Ascending aorta (tissue), 2 donors: ENCODE results near the gene CTDSP1. TPM values are rescaled to one million over a fixed set of nuclear protein-coding genes. Genes with fewer than 3 reads are reported as not detected.

Source experiments
- DNase-seq, 2 donors: peaks; one replicate each; pipeline ENCODE4 v3.0.0-alpha.2; 2019; ENCODE audit warnings: low spot score in 2 of 2
- H3K27ac ChIP-seq, 2 donors: fragments of 200-600 bp; sonication (generic); one replicate each; pipeline ENCODE4 v1.5.1; 2016 to 2017; ENCODE audit warnings: mild to moderate bottlenecking in 1 of 2
- H3K27me3 ChIP-seq: fragments of 200-600 bp; sonication (generic); one replicate; pipeline ENCODE4 v1.5.1; 2017
- H3K36me3 ChIP-seq, 2 donors: fragments of 200-600 bp; sonication (generic); one replicate each; pipeline ENCODE4 v1.5.1; 2016
- H3K4me1 ChIP-seq, 2 donors: fragments of 200-600 bp; sonication (generic); one replicate each; pipeline ENCODE4 v1.5.1; 2016 to 2017; ENCODE audit warnings: mild to moderate bottlenecking in 1 of 2
- H3K4me3 ChIP-seq, 2 donors: fragments of 200-600 bp; sonication (generic); one replicate each; pipeline ENCODE4 v1.5.1; 2016 to 2017; ENCODE audit warnings: mild to moderate bottlenecking in 1 of 2
- H3K9me3 ChIP-seq, 2 donors: fragments of 200-600 bp; sonication (generic); one replicate each; pipeline ENCODE4 v1.5.1; 2016
- intact Hi-C: fragments of 100-400 bp; cut with DNase I; formaldehyde crosslinking; loops from one replicate; pipeline ENCODE4 v1.15.1; 2023
- total RNA-seq: library from RNA; depleted of rRNA; stranded (reverse); fragments of >200 nt; gene quantifications from one replicate; pipeline ENCODE4 v1.1.0, GENCODE V29; 2016
- TF ChIP-seq, protein P1 (sequence below), 3 experiments: fragments of 200-600 bp in 2 of 3; fragments of 450-650 bp in 1 of 3; sonication (generic) in 2 of 3; IDR thresholded peaks; one replicate each; pipeline ENCODE4 v1.5.1; 2016 to 2019; ENCODE audit warnings: antibody characterized with exemption in 3 of 3, mild to moderate bottlenecking in 1 of 3, moderate library complexity in 1 of 3

Gene CTDSP1
- total RNA-seq, 1 donor from 2014 or later: 144 TPM

DNA sequence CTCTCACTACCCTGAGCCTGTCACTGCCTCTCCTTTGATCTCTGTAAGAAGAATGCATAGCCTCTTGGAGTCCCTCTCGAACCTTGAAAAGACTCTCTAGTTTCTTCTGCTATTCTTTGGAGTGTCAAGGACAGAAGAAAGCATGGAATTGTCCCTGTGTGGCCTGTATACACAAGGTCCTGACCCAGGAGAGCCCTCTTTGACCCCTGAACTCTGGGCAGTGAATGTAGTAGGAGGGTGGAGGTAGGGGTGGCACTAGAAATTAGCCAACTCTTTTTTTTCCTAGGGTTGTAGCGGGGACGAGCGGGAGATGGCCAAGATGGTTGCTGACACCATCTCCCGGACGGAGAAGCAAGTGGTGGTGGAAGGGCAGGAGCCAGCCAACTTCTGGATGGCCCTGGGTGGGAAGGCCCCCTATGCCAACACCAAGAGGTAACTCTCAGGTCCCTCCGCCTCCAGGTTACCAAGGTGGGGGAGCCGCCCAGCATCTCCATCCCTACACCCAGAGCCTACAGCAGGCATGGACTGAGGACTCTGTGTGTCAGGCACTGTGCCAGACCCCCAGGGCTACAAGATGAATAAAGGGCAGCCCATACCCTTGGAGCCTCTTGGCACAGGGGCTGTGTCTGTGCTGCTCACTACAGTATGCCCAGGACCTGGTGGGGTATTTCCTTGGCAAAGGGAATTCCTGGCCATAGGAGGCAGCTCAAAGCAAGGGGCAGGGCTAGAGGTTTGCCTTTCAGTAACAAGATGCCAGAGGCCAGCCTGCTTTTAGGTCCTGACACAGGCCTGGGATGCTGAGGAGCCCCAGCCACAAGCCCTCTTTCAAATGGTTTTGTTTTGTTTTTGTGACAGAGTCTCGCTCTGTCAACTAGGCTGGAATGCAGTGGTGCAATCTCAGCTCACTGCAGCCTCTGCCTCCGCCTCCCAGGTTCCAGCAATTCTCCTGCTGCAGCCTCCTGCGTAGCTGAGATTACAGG is 35.6 kb downstream of the CTDSP1 start:
- Histone ChIP-seq H3K36me3 (no peaks in the 10 kb centered on the region), H3K27me3 (no peaks in the 10 kb centered on the region), H3K9me3 (no peaks in the 10 kb centered on the region), H3K27ac (no peak overlapping the region), H3K4me1 (no peaks in the 10 kb centered on the region), H3K4me3 (no peak overlapping the region)
- TF ChIP-seq, protein P1, sequence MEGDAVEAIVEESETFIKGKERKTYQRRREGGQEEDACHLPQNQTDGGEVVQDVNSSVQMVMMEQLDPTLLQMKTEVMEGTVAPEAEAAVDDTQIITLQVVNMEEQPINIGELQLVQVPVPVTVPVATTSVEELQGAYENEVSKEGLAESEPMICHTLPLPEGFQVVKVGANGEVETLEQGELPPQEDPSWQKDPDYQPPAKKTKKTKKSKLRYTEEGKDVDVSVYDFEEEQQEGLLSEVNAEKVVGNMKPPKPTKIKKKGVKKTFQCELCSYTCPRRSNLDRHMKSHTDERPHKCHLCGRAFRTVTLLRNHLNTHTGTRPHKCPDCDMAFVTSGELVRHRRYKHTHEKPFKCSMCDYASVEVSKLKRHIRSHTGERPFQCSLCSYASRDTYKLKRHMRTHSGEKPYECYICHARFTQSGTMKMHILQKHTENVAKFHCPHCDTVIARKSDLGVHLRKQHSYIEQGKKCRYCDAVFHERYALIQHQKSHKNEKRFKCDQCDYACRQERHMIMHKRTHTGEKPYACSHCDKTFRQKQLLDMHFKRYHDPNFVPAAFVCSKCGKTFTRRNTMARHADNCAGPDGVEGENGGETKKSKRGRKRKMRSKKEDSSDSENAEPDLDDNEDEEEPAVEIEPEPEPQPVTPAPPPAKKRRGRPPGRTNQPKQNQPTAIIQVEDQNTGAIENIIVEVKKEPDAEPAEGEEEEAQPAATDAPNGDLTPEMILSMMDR (IDR thresholded peaks at IDR 0.05): no peak
- DNase-seq: peak in 1 of 2 donors; percentile 42
- intact Hi-C loops: no loop called here

- no peaks in the 10 kb centered on the region for H3K36me3 ChIP-seq
- intact Hi-C loops: no loop called here
- DNase-seq: peak in 1 of 2 donors; percentile 51
Observed at GRCh38 chr2:218436992-218437391, 37.3 kb downstream of the CTDSP1 start.

DNA sequence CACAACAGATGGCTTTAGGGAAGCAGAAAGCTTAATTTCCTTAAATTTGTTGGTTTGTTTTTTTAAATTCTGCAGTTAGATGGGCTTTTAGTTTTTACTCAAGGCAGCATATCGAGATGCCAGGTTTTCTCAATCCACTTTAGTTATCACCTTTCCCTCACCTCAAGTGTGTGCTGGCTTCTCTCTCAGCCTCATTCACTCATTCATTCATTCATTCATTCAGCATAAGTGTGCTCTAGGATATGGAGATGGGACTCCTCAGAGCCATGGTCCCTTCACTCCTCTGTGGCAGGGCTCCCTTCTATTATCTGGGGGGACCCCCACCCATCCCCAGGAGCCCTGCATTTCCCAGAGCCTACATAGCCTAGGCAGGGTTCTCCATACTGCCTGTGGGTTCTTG is 38.3 kb downstream of the CTDSP1 start:
- H3K36me3 ChIP-seq: no peaks in the 10 kb centered on the region
- intact Hi-C loops: no loop called here
- no peaks in the 10 kb centered on the region for H3K9me3 ChIP-seq
- no peaks in the 10 kb centered on the region for H3K4me1 ChIP-seq
- no peaks in the 10 kb centered on the region for H3K27me3 ChIP-seq
- H3K4me3 ChIP-seq: no peak overlapping the region
- DNase-seq: peak in 1 of 2 donors; percentile 40
- TF ChIP-seq, protein P1 (IDR thresholded peaks at IDR 0.05): no peak
- H3K27ac ChIP-seq: no peak overlapping the region

More at GRCh38 chr2:218436992-218437391, 37.3 kb downstream of the CTDSP1 start:
- TF ChIP-seq, protein P1 (IDR thresholded peaks at IDR 0.05): no peak
- Histone ChIP-seq H3K9me3 (no peaks in the 10 kb centered on the region), H3K27ac (no peak overlapping the region), H3K4me3 (no peak overlapping the region), H3K27me3 (no peaks in the 10 kb centered on the region), H3K4me1 (no peaks in the 10 kb centered on the region)

- Histone ChIP-seq H3K27ac (no peak overlapping the region), H3K27me3 (no peaks in the 10 kb centered on the region), H3K36me3 (no peaks in the 10 kb centered on the region), H3K4me1 (no peaks in the 10 kb centered on the region), H3K9me3 (no peaks in the 10 kb centered on the region), H3K4me3 (no peak overlapping the region)
- DNase-seq: peak in 1 of 2 donors; percentile 39
- intact Hi-C loops: no loop called here
- TF ChIP-seq, protein P1 (IDR thresholded peaks at IDR 0.05): no peak
Observed at GRCh38 chr2:218438596-218438995, 38.9 kb downstream of the CTDSP1 start.

GRCh38 chr2:218444692-218445357 is 45.2 kb downstream of the CTDSP1 start:
- TF ChIP-seq, protein P1 (IDR thresholded peaks at IDR 0.05): no peak
- Histone ChIP-seq H3K4me1 (no peaks in the 10 kb centered on the region), H3K27ac (no peak overlapping the region), H3K36me3 (peaks cover 12 to 21% of the 10 kb centered on the region in 2 donors), H3K9me3 (no peaks in the 10 kb centered on the region), H3K4me3 (no peak overlapping the region), H3K27me3 (no peaks in the 10 kb centered on the region)
- DNase-seq: no peak
- intact Hi-C loops: no loop called here
